GM12878 (cell line): ENCODE data around the gene OR6B3.

Experiments
- CTCF ChIP-seq, 3 experiments: IDR thresholded peaks in 2 of 3; conservative IDR thresholded peaks in 1 of 3; 2 replicates each; pipeline ENCODE4 v1.5.1; 2011; ENCODE audit warnings: low read depth in 3 of 3, low read length in 3 of 3, mild to moderate bottlenecking in 3 of 3, control low read depth in 2 of 3, moderate library complexity in 2 of 3, inconsistent platforms in 1 of 3, mixed read lengths in 1 of 3; ENCODE audit not compliant: control insufficient read depth in 2 of 3, insufficient read depth in 1 of 3; ENCODE audit errors: extremely low read depth in 1 of 3
- EED ChIP-seq: sonication (generic); IDR thresholded peaks from 2 replicates; pipeline ENCODE4 v1.6.1; 2016; ENCODE audit warnings: antibody characterized with exemption, low read depth
- ETV6 ChIP-seq, 2 experiments: fragments of 450-650 bp in 1 of 2; IDR thresholded peaks in 1 of 2; conservative IDR thresholded peaks in 1 of 2; 2 replicates each; pipeline ENCODE4 v1.6.1; 2014; ENCODE audit warnings: antibody characterized with exemption in 1 of 2, borderline replicate concordance in 1 of 2, low read depth in 1 of 2, mild to moderate bottlenecking in 1 of 2, moderate library complexity in 1 of 2
- RAD21 ChIP-seq: IDR thresholded peaks from 2 replicates; pipeline ENCODE4 v1.6.1; 2011; ENCODE audit warnings: mild to moderate bottlenecking, low read depth, low read length, moderate library complexity; ENCODE audit not compliant: insufficient read depth
- RFX5 ChIP-seq: IDR thresholded peaks from 2 replicates; pipeline ENCODE4 v1.6.1; 2011; ENCODE audit warnings: low read depth, low read length, improper control_type of control experiment
- SMARCA5 ChIP-seq: fragments of 450-650 bp; IDR thresholded peaks from 2 replicates; pipeline ENCODE4 v1.6.1; 2017; ENCODE audit warnings: mild to moderate bottlenecking
- SP1 ChIP-seq: IDR thresholded peaks from one replicate; pipeline ENCODE4 v1.6.1; 2011; ENCODE audit warnings: low read depth, low read length
- TARDBP ChIP-seq: IDR thresholded peaks from 2 replicates; pipeline ENCODE4 v1.6.1; 2016; ENCODE audit warnings: borderline replicate concordance
- ZNF274 ChIP-seq: IDR thresholded peaks from one replicate; pipeline ENCODE4 v1.8.0; 2011; ENCODE audit not compliant: insufficient read length, insufficient read depth

- TF ChIP-seq ETV6 (conservative IDR thresholded peaks at IDR 0.05 in 1 of 2, IDR thresholded peaks at IDR 0.05 in 1 of 2; ENCODE audit: borderline replicate concordance in 1 of 2, low read depth in 1 of 2): no peak
- TF ChIP-seq RFX5: no peak
- no peak for TF ChIP-seq CTCF (IDR thresholded peaks at IDR 0.05 in 2 of 3, conservative IDR thresholded peaks at IDR 0.05 in 1 of 3; ENCODE audit: control insufficient read depth in 2 of 3, extremely low read depth in 1 of 3, insufficient read depth in 1 of 3, low read depth in 3 of 3, low read length in 3 of 3)
- no peak for TF ChIP-seq SMARCA5
- TF ChIP-seq RAD21: no peak
- TF ChIP-seq SP1: no peak
- TF ChIP-seq TARDBP: no peak
- TF ChIP-seq ZNF274: no peak
- no peak for TF ChIP-seq EED
Observed at GRCh38 chr2:240024766-240025165, 28.6 kb downstream of the OR6B3 start.
